GM21786 (cell line): ENCODE data around the gene TNFRSF21.
"Not testable (repeated sequence)": the region's sequence is repeated elsewhere in the genome, so short reads cannot be mapped to it uniquely, and the experiment has no call there.

Source experiments
- ATAC-seq: cut with Tn5 transposase; IDR thresholded peaks from one replicate; pipeline ENCODE4 v1.9.1; 2021; ENCODE audit not compliant: unreplicated experiment

TNFRSF21 gene

GRCh38 chr6:47323887-47324286 is 14.2 kb upstream of the TNFRSF21 start:
- no peak for ATAC-seq

GRCh38 chr6:47323321-47323720 is 13.6 kb upstream of the TNFRSF21 start:
- ATAC-seq: no peak

DNA sequence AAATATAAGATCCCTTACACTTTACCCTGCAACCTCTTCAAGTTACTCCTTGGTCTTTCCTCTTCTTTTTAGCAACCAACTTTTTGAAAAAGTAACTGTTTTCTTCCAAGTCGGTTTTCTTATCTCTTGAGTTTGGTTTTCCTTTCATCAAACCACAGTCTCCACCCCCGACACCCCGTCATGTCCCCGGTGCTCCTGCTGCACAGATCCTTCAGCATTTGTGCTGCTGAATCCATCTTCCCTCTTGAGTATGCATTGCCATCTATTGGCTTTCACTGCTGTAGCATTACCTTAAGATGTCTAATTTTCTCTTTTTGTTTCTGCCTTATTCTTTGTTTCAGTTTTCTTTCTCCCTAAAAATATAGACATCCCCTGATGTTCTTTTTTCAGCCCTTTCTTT is 11.9 kb upstream of the TNFRSF21 start:
- no peak for ATAC-seq

DNA sequence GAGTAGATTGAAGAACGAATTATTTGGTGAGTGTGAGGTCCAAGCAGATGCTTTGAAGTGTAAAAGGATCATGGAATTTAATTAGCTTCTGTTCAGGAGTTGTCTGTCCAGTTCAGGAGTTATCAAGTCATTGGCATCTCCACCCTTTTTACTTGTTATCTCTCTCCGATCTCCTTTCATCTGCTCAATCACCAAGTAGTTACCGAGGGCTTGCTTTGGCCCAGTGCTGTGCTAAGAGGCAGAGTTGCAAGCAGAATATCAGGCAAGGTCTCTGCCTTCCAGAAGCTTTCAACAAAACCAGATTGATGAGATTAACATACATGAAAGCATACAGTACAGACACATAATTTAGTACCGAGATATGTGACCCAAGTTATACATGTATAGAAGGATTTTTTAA is 10.2 kb upstream of the TNFRSF21 start:
- ATAC-seq: no peak

DNA sequence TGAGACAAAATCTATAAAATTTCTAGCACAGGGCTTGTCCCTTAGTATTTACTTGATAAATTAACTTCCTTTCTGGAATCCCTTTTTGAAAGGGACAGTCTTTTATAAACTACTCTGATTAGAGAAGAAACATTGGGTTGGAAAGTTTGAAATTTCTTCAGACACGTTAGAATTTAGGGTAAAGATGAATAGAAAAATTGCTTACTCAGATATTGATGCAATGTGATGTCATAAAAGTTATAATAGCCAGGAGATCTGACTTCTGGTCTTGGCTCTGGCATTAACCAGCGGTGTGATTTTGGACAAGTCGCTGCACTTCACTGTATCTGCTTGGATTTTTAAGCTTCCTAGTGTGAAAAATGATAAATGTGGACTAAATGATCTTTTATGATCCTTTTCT is 9.7 kb upstream of the TNFRSF21 start:
- no peak for ATAC-seq

- ATAC-seq: no peak
Measured at GRCh38 chr6:47318236-47318989, 8.7 kb upstream of the TNFRSF21 start.

DNA sequence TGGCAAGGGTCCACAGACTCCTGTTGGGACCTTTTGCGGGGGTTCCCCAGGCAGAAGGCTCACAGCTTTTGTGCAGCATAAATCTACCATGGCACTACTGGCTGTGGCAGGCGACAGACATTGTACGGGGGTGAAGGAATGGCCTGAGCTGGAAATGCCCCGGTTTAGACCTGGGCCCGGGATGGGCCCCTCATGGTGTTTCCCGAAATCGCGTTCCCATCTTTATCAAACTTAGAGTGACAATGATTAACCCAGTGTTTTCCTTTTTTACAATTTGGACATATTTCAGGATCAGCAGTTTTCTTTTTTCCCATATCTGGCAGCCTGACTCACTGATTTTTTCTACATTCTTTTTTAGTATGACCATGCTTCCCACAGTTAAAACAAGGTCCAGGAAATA is 5.5 kb upstream of the TNFRSF21 start:
- not testable (repeated sequence) for ATAC-seq

GRCh38 chr6:47310131-47310480 is 401 bp upstream of the TNFRSF21 start:
- ATAC-seq: no peak

DNA sequence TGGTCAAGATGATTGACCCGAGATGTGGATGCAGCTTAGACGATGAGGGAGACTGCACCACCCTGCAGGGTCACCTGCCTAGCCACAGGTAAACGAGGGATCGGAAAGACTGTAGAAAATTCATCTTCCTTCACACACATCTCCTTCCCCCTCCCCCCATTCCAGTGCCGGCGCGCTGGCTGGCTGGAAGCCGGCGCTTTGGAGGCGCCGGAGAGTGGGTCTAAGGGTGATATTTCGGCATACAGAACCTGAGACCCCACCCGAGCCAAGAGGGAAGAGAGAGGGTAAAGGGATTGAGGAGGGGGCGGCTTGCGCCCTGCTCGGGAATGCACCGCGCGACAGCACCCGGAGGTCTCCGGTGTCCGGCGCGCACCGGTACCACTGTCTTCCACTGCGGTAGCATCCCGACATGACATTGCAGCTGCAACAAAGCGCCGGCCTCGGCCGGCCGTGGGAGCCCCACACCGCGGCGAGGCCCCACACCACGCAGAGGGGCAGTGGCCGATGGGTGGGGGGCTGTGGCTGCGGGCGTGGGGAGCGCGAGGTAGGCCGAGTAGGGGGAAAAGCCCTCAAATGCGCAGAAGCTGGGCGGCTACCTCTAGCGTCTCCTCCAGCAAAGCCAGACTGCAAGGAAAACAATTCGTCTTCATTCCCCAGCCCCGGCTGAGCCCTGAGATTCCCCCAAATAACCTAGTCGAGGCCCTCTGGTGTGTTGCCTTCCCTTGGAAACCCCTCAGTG is 984 bp downstream of the TNFRSF21 start:
- ATAC-seq: peak; percentile 14

GRCh38 chr6:47308198-47308517 is 1.5 kb downstream of the TNFRSF21 start:
- ATAC-seq: no peak

DNA sequence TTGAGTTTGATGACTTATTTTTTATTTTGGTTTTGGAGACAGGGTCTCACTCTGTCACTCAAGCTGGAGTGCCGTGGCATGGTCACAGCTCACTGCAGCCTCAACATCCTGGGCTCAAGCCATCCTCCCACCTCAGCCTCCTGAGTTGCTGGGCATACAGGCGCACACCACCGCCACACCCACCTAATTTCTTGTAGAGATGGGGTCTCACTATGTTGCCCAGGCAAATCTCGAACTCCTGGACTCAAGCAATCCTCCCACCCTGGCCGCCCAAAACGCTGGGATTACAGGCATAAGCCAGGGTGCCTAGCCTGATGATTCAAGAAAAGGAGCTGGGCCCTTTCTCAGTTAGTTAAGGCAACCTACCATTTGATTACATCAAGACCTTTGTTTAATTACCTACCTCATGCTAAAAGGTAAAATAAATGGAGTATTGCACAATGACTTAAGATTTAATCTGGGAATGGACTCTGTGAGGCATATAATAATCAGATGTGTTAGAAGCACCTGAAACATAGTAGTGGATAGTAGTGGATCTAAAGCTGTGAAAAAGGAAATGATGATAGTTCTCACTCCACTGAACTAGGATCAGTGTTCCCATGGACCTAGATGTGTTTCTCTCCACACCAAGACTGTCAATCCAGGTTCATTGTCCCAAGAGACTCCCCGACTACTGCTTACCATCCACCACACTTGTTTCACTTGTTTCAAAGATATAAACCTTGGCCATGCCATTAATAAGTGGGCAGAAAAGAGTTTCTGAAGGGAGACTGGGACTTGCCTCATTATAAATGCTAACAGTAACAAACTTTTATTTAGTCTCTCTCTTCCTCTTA is 2.1 kb downstream of the TNFRSF21 start:
- ATAC-seq: no peak

DNA sequence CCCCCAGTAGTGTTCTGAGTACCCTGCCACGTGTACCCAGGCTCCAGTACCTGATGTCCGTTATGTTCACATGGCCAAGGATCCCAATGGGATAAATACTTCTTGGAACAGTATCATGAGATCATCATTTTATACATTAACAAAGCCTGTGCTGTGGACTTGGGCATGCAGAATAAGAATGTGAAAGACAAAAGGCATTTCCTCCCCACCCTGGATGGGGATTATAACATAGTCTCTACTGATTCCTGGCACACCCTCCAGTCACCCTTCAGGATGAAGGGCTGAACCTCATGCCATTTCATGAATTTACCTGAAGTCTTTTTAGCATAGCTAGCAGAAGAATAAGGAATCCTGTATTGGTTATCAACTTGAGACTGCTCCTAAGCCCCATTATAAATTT is 2.8 kb downstream of the TNFRSF21 start:
- no peak for ATAC-seq

GRCh38 chr6:47303861-47304260 is 5.8 kb downstream of the TNFRSF21 start:
- no peak for ATAC-seq

GRCh38 chr6:47303342-47303741 is 6.4 kb downstream of the TNFRSF21 start:
- ATAC-seq: peak; percentile 56

GRCh38 chr6:47302043-47302442 is 7.7 kb downstream of the TNFRSF21 start:
- peak; percentile 75 for ATAC-seq

GRCh38 chr6:47301441-47301840 is 8.3 kb downstream of the TNFRSF21 start:
- ATAC-seq: no peak

DNA sequence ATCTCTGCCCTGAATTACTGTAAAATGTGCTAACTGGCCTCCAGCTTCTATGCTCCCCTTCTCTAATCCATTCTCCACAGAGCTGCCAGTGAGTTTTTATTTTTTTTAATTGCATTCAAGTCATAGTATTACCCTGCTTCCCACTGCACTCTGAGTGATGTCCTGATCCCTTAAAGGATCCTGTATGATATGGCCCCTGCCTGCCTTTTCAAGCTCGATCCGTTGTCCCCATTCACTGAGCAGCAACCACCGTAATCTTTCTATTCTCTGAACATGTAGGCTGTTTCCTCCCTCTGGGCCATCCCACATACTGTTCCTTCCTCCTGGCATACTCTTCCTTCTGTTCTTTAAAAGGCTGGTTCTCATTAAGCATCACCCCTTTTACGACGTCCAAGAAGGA is 9.3 kb downstream of the TNFRSF21 start:
- no peak for ATAC-seq

DNA sequence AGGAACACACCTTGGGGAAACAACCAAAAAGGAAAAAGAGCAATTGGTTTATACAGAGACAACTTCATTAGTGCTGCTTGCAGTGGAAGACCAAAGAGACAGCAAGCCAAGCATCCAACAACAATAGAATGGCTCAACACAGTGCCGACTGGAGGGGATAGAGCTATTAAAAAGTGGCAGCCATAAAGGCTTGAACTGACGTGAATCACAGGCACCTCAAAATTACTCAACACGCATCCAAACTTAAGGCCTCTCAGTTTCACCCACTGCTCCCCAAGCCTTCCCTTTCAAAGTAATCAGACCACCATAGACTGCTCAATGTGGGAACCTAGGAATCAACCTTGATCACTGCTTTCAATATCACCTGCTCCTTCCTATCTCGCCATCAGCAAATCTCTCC is 9.7 kb downstream of the TNFRSF21 start:
- ATAC-seq: no peak

- no peak for ATAC-seq
Measured at GRCh38 chr6:47298475-47298874, 11.2 kb downstream of the TNFRSF21 start.

DNA sequence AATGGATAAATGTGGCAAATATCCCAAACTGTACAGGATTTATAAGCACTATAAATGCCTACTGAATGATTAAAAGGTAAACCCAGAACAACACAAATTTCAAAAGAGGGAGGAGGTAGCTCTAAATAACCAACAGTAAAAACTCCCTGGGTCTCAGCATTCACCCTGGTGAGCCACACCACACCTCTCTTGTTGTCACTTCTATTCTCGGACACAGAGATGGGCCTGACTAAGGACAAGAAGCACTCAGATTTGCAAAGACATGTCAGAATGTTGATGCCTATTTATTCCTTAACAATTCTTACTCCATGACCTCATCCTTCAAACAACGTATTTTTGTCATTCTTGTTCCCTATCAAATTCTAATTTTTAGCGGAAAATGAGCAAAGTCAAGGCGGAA is 14.7 kb downstream of the TNFRSF21 start:
- ATAC-seq: no peak

DNA sequence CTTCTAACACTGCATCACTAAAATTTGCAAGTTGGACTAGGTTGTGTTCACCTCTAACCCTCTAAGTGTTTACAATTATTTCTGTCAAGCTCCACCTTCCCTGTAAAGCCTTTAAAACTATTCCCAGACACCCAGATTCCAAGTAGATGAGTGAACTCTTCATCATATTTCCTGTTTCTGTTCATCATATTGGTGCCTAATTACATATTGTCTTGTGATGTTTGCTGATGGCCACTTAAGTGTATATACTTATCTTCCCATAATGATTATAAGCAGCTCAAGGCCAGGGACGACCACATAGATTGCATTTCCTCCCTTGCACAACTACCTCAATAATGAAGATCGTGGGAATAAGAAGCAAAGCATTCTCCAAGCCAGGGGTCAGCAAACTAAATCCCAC is 16.8 kb downstream of the TNFRSF21 start:
- no peak for ATAC-seq

GRCh38 chr6:47292027-47292426 is 17.7 kb downstream of the TNFRSF21 start:
- ATAC-seq: no peak
